ENCODE data around the gene GAB1.
A peak's percentile ranks its signal among the peaks of the same experiment; 100 is the strongest.

Gene GAB1

DNA sequence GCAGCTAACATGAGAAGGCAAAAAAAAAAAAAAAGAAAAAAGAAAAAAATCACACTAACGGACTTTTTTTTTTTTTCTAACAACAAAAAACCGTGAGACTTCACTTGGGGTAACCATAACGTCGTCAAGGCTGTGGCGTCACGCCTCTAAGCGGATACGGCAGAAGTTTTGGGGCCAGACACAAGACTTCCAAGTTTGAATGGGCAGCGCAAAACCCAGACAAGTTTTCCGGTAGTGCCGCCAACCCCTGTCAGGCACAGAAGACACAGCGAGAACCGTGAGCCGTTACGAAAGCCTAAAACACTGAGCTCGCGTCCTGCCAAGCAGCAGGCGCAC, 176.3 kb downstream of the GAB1 start:
- DNase-seq, result peak; percentile 85

DNA sequence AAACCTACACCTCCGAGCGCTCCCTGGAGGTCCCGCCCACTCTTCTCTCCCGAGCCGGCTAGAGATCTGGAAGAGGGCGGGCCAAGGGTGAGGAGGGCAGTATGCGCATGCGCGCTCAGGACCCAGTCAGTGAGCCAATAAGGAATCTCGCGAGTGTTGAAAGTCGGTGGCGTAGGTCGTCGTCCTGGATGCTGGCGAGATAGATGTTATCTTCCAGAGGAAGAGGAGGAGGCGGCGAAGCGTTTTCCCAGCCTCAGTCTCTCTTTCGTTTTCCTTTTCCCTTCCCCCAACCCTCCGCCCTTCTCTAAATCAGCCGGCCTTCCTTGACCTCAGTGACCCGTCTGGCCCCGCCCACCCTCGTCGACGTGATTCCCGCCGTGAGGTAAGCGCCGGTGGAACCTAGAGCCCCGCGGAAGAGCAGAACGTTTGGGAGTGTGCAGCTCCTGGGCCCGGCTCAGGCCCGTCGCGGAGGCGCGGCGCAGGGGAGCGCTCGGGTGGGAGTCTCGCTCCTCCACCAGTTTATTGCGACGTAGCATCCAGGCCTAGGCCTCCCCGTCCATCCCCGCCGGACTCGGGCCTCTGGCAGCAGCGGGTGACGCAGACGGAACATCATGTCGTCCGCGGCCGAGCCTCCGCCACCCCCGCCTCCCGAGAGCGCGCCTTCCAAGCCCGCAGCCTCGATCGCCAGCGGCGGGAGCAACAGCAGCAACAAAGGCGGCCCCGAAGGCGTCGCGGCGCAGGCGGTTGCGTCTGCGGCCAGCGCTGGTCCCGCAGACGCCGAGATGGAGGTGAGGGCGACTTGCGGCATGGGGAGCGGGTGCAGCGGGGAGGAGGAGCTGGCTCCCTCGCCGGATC, 176.9 kb downstream of the GAB1 start, which contains the start of gene SMARCA5:
Gene SMARCA5, plus strand, starts transcription at position 389 of the 855 bp plus-strand sequence. Its CDS starts 223 bp downstream, at position 612.
- DNase-seq, result peak; percentile 97

DNA sequence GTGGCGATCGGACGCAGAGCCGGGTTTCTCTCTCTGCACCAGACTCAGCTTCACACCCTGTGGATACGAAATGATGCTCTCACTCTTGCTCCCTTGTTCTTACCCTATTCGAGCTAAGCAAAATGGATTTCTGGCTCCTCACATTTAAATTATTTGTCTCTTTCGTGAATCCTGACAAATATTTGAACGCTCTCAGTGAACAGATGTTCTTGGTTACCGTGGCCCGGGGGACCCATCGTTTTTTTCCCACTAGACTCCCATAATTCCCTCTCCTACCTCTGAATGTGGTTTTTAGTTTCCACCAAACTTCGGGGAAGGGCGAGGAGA, 177.5 kb downstream of the GAB1 start:
- no peak for DNase-seq

DNA sequence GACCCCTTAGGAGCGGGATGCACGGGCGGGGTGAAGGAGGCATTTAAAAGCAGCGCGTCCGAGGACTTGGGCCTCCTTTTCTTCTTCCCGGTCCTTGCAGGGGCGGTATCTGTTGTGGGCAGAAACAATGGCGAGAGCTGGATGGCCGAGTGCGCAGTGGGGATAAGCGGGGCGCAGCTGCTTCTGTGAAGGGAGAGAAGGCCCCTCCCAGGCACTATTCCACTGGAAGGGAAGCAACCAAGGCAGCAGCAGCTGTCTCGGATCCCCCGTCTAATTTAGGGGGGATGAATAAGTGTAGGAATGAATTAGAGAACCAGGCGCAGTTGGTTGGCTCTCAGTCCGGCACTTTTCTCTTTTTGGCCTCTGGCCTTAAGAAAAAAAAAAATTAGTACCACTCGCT, 177.8 kb downstream of the GAB1 start:
- DNase-seq, result peak; percentile 4

DNA sequence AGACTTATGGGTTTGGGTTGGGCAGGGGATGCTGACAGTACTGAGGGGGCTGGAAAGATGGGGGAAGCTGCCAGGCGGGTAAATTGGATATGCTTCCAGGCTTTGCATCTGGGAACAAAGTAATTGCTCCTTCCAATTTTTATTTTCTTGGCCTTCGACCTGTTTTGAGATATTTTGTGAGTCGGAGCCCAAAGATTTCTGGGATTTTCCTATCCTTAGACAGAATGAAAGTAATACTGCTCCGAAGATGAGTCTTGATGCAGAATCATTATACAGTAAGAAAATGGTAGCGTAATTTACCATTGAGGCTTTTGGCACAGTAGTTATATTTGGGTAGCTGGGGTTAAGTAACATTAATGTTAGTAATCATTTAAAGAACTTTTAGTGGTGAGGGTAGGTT, 178.2 kb downstream of the GAB1 start:
- no peak for DNase-seq

DNA sequence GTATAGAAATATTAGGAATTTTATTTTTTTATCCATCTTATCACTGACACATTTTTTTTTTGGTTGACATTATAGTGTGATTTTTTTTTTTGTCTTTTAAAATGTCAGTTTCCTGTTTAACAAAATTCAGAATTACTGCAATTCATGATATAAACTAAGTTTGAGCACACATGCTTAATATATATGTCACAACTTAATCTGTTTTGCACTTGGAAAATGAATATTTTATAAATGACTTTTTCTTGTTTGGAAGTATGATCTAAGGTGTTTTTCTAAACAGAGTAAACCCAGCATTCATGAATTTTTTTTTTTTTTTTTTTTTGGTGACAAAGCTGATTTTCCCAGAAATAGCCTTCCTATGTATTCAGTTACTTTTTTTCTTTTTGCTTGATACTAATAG, 179.2 kb downstream of the GAB1 start:
- no peak for DNase-seq

DNA sequence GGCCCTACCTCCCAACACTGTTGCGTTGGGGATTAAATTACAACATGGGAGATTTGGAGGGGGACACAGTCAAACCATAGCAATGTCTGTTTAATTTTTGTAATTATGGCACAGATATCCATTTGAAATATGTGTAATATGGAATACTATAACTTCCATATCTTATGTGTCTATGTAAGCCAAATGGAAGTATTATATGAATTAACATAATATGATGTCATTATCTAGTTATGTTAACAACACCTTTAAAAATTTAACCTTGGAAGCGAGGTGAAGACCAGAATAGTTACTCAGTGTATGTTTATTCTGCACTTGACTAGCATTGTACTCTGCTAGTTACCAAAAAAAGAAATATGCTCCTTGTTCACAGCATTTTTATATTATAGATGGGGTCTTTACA, 181.1 kb downstream of the GAB1 start:
- DNase-seq, result no peak
